Measurements from ENCODE around the gene MCRS1.
A peak's percentile ranks its signal among the peaks of the same experiment; 100 is the strongest.
"Not testable (repeated sequence)": the region's sequence is repeated elsewhere in the genome, so short reads cannot be mapped to it uniquely, and the experiment has no call there.

The MCRS1 gene, protein sequence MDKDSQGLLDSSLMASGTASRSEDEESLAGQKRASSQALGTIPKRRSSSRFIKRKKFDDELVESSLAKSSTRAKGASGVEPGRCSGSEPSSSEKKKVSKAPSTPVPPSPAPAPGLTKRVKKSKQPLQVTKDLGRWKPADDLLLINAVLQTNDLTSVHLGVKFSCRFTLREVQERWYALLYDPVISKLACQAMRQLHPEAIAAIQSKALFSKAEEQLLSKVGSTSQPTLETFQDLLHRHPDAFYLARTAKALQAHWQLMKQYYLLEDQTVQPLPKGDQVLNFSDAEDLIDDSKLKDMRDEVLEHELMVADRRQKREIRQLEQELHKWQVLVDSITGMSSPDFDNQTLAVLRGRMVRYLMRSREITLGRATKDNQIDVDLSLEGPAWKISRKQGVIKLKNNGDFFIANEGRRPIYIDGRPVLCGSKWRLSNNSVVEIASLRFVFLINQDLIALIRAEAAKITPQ

GRCh38 chr12:49567611-49568441 lies at the start of gene MCRS1:
TSS of gene MCRS1 (minus strand) at chr12:49568142. CDS start at chr12:49566731, 1,411 bp downstream.
- DNase-seq, result peak; percentile 93

- no peak for DNase-seq
These were observed 48.7 kb upstream of the MCRS1 start for GRCh38 chr12:49616533-49617219.

DNA sequence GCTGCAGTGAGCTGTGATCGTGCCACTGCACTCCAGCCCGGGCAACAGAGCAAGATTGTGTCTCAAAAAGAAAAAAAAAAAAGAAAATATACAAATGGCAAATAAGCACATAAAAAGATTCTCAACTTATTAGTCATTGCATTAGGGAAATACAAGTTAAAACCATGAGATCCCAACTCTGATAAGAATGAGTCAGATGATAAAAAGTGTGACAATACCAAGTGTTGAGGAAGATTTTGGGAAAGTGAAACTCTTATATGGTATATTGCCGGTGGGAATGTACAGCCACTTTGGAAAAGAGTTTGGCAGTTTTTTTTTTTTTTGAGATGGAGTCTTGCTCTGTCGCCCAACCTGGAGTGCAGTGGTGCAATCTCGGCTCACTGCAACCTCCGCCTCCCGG lies 47.8 kb upstream of the MCRS1 start:
- DNase-seq, result no peak

- no peak for DNase-seq
These were observed 44.3 kb upstream of the MCRS1 start for GRCh38 chr12:49612210-49612609.

DNA sequence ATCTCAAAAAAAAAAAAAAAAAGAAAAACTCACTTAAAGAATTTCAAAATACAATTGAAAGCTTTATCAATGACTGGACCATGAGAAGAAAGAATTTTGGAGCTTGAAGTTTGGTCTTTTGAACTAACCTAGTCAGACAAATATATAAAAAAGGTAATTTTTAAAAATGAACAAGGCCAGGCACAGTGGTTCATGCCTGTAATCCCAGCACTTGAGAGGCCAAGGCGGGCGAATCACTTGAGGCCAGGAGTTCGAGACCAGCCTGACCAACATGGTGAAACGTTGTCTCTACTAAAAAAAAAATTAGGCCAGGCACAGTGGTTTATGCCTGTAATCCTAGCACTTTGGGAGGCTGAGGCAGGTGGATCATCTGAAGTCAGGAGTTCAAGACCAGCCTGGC lies 42.8 kb upstream of the MCRS1 start:
- DNase-seq, result not testable (repeated sequence)

DNA sequence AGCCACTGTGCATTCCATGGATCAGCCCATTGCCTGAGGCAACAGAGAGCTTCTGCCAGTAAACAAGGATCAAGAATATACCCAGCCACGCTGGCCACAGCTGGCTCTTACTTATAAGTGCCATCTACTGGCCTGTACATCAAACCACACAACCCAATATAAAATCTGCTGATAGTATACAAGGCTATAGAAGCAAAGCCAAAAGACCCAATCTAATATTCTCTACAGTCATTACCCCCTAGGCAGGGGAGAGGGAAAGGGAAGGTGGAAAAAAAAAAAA lies 41.9 kb upstream of the MCRS1 start:
- DNase-seq, result no peak

DNA sequence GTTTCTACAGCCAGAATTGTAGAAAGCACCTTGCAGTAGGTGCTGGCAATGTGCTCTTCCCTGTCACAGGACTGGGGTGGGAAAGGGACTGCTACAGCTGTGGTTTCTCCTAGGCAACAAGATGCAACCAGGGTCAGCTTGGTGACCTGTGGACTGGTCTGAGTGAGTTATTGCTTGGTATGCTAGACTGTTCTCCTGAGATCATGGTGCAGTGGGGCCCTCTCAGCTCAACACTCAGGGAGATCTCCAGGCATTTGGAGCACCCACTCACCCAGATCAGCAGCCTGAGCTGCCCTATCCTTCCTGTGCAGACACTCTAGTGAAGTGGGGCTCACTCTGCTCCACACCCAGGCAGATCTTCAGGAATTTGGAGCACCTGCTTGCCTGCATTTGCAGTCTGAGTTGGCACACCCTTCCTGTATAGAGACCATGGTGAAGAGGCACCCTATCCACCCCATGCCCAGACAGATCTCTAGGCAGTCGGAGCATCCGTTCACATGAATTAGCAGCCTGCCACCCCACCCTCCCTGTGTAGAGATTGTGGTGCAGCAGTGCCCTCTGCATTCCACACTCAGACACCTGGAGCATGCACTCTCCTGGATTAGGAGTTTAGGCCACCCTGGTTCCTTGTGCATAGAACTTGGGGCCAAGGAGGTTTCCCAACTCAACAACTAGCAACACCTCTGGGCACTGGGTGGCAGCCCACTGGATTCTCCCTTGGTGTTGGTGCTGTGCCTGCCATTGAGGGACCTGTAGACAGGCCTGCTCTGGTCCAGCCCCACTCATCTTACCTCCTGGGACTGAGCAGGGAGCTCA lies 41.3 kb upstream of the MCRS1 start:
- DNase-seq, result no peak

DNA sequence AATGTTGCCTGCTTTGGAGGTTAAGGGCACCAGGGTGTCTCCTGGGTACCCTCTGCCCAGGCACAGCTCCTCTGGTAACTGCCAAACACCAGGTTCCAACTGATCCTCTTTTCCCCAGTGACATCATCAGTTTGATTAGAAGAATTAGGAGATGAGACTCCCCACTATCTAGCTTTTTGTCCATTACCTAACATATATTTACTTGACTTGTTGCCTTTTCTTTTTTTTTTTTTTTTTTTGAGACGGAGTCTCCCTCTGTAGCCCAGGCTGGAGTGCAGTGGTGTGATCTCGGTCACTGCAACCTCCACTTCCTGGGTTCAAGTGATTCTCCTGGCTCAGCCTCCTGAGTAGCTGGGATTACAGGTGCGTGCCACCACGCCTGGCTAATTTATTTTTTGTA lies 37.6 kb upstream of the MCRS1 start, which contains the start of gene FAM186B:
TSS of gene FAM186B (minus strand) at position 101 of the 400 bp plus-strand sequence. CDS start 162 bp downstream, outside the sequence.
- DNase-seq, result not testable (repeated sequence)

- no peak for DNase-seq
These were observed 36.9 kb upstream of the MCRS1 start for GRCh38 chr12:49604856-49605255.

GRCh38 chr12:49603721-49604120 lies 35.8 kb upstream of the MCRS1 start:
- no peak for DNase-seq

DNA sequence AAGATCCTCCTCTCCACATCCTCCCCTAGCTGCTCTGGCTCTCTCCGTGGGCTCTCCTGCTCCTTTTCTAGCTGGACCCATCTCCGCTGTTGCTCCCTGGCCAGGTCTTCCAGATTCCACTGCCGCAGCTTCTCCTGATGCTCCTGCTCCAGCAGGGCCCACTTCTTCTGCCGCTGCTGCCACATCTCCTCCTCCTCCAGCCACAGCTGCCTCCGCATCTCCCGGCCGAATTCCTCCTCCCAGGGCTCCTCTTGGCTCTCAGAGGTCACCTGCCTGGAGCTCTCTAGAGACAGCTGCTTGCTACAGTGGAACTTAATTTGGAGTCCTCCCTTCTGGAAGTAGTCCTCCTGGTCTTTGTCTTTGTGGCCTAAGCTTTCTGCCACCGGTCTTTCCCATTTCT lies 32.0 kb upstream of the MCRS1 start:
- no peak for DNase-seq

DNA sequence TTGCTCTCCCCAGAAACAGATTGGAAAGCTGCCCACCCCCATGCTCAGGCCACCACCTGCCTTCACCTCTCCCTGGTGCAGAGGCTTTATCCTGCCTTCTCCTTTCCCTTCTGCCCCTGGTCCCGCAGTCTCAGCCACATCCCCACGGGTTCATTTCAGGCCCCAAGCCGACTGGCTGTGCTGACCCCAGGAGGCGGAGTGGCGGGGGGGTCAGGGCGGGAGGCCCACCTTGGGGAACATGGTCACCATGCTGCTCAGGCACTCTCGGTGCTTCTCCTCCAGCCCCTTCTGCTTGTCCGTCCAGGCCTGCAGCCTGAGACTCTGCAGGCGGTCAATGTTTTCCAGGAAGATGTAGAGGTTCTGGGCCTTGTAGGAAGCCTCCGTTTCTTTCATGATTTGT lies 30.6 kb upstream of the MCRS1 start:
- DNase-seq, result no peak

GRCh38 chr12:49588721-49589516 lies 21.0 kb upstream of the MCRS1 start:
- DNase-seq, result no peak

DNA sequence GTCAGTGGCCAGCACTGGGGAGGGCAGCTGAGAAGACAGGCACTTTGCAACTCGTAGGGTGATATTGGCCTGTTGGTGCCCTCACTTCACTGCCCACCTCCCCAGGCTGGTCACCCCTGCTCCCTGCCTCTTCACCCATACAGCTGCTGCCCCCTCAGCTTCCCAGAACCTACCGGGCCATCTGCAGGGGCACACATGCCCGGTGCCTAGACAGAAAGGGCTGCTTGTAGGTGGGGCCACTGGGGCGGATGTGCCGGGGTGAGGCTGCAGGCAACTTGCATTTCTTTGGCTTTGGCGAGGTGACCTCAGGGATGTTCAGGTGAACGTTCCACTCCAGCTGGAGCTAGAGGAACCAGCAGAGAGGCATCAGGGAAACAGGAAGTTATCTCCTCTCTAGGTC lies 20.3 kb upstream of the MCRS1 start:
- DNase-seq, result no peak

DNA sequence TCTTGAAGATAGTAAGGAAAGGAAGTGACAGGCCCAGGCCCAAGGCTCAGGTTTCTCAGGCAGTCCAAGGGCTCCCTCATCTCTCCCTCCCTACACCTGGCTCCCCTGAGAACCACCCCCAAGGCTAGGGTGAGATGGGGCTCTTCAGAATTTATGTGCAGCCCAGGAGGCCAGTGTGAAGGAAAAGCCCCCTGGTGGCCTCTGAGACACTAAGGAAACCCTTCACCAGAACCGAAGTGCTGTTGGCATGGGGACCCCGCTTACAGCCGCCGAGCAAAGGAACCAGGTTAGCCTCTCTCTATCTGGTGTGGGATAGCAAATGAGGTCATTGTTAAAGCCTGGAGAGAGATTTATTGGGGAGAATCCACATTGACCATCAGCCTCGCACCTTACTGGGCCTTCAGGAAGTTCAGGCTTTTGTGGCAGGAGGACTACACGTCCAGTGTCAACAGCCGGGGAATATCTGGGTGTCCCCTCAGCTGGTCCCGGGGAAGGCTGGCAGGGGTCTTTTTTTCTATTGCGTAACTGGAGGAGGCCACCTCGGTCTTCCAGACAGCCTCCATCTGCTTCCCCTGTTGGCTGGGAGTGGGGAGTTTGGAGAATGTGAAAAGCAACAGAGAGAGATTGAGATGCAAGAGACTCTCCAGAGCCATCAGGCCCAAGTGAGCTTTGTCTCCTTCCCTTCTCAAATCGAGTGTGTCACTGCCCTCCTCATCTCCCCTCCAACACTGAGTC lies 19.4 kb upstream of the MCRS1 start:
- no peak for DNase-seq

- no peak for DNase-seq
These were observed 17.8 kb upstream of the MCRS1 start for GRCh38 chr12:49585477-49586459.

DNA sequence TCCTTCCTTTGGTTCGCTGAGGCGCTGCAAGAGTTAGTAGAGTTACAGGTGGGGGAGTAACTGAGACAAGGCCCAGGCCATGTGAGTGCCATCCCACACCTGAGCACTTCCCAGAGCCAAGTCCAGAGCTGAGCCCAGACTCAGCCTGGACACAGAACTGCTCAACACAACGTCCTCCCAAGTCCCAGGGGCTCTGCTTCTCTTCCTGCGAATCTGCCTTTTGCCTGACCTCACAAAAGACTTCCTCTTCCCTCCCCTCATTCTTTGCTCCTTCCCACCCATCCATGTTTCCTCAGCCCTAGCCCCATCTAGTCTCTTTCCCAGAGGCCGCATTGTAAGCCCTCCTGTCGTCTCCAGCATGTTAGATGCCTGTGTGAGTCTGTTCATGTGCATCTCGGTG lies 16.6 kb upstream of the MCRS1 start:
- DNase-seq, result no peak

DNA sequence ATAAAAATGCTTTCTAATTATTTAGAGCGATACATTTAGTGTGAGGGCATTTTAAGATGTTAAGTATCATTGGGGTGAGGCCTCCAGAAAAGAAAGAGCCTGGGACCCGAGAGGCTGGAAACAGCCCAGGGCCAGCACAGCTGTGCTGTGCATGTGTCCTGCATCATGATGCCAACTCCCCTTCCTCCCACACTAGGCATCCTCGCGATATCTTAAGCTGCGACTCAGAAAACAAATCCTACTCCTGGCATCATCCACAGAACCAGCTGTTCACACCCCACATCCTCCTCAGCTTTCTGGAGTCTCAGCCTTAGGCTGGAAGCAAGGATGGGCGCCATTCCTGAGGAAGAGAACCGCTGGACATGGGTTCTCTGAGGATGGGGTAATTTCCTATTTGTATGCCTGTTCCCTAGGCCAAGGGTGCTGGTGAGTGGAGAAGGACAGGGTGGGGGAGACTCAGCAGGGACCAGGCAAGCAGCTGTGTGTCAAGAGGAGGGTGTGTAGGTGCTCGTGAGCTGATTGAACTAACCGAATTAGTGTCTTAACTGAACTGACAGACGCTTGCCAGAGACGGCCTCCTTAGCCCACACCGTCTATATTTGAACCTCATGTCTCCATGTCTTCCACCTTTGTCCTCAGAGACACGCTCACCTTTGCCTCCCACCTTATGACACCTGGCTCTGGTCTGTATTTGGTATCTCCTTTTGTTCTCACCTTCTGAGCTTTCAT lies 15.6 kb upstream of the MCRS1 start:
- DNase-seq, result no peak

- no peak for DNase-seq
These were observed 14.9 kb upstream of the MCRS1 start for GRCh38 chr12:49582850-49583249.
